ENCODE measurements around the gene AGBL4.

Gene AGBL4

GRCh38 chr1:49465486-49466185 is 558.1 kb downstream of the AGBL4 start:
- H3K36me3 Mint-ChIP-seq (ENCODE audit: low read depth) = no peaks in the 10 kb centered on the region
- no peak for TF ChIP-seq CTCF (IDR thresholded peaks at IDR 0.05; ENCODE audit: unreplicated experiment in 3 of 3)
- H3K4me1 Mint-ChIP-seq = no peaks in the 10 kb centered on the region
- no peaks in the 10 kb centered on the region for H3K27me3 Mint-ChIP-seq (ENCODE audit: low read depth)
- no peak overlapping the region for H3K4me3 Mint-ChIP-seq
- no peak overlapping the region for H3K27ac Mint-ChIP-seq
- peaks cover 26% of the 10 kb centered on the region for H3K9me3 Mint-ChIP-seq

GRCh38 chr1:49448200-49448599 is 575.6 kb downstream of the AGBL4 start:
- no peak overlapping the region for H3K4me3 Mint-ChIP-seq
- no peak for TF ChIP-seq CTCF (IDR thresholded peaks at IDR 0.05; ENCODE audit: unreplicated experiment in 3 of 3)
- no peak overlapping the region for H3K27ac Mint-ChIP-seq
- peaks cover 44% of the 10 kb centered on the region for H3K9me3 Mint-ChIP-seq
- no peaks in the 10 kb centered on the region for H3K36me3 Mint-ChIP-seq (ENCODE audit: low read depth)
- H3K27me3 Mint-ChIP-seq (ENCODE audit: low read depth) = peaks cover 3% of the 10 kb centered on the region
- no peaks in the 10 kb centered on the region for H3K4me1 Mint-ChIP-seq

DNA sequence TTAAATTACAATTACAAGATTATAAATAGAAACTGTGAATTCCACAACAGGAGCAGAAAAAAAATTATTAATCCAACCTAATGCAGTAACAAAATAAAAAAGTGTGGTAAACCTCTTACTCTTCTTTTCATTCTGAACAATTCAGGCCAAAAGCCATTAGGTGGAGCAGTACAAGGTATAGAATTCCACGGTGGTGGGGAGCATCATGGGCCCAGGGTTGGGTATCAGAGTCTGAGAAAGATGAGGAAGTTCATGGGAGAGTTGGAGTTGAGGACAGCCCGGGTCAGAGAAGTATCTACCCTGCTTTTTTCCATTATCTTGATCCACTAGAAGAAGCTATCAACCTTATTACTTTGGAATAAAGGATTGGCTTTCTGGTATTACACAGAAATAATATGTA is 586.9 kb downstream of the AGBL4 start:
- no peaks in the 10 kb centered on the region for H3K4me1 Mint-ChIP-seq
- no peaks in the 10 kb centered on the region for H3K27me3 Mint-ChIP-seq (ENCODE audit: low read depth)
- H3K27ac Mint-ChIP-seq = no peak overlapping the region
- H3K4me3 Mint-ChIP-seq = no peak overlapping the region
- H3K9me3 Mint-ChIP-seq = peaks cover 48% of the 10 kb centered on the region
- no peaks in the 10 kb centered on the region for H3K36me3 Mint-ChIP-seq (ENCODE audit: low read depth)
- no peak for TF ChIP-seq CTCF (IDR thresholded peaks at IDR 0.05; ENCODE audit: unreplicated experiment in 3 of 3)

DNA sequence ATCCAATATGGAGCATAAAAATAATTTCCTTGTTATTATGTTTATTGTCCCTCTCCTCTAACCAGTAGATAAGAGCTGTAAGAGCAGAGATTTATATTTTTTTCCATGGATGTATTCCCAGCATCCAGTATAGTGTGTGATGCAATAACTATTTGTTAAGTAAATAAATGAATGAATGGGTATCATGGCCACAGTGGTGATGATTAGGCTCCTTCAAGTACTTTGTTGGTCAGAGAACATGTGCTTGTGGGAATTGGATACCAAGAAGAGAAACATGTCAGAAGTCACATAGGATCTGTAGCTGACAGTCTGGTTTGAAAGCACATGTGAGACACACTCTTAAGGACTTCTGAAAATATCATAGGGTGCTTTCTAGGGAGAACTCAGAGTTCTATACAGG is 588.5 kb downstream of the AGBL4 start:
- no peak overlapping the region for H3K4me3 Mint-ChIP-seq
- H3K9me3 Mint-ChIP-seq = peaks cover 36% of the 10 kb centered on the region
- H3K27me3 Mint-ChIP-seq (ENCODE audit: low read depth) = no peaks in the 10 kb centered on the region
- no peak for TF ChIP-seq CTCF (IDR thresholded peaks at IDR 0.05; ENCODE audit: unreplicated experiment in 3 of 3)
- no peak overlapping the region for H3K27ac Mint-ChIP-seq
- H3K36me3 Mint-ChIP-seq (ENCODE audit: low read depth) = no peaks in the 10 kb centered on the region
- H3K4me1 Mint-ChIP-seq = no peaks in the 10 kb centered on the region

GRCh38 chr1:49424782-49425181 is 599.0 kb downstream of the AGBL4 start:
- Mint-ChIP-seq H3K4me3 (no peak overlapping the region), H3K27ac (no peak overlapping the region), H3K4me1 (no peaks in the 10 kb centered on the region), H3K27me3 (ENCODE audit: low read depth) (no peaks in the 10 kb centered on the region), H3K9me3 (peaks cover 48% of the 10 kb centered on the region), H3K36me3 (ENCODE audit: low read depth) (no peaks in the 10 kb centered on the region)
- TF ChIP-seq CTCF (IDR thresholded peaks at IDR 0.05; ENCODE audit: unreplicated experiment in 3 of 3) = no peak

DNA sequence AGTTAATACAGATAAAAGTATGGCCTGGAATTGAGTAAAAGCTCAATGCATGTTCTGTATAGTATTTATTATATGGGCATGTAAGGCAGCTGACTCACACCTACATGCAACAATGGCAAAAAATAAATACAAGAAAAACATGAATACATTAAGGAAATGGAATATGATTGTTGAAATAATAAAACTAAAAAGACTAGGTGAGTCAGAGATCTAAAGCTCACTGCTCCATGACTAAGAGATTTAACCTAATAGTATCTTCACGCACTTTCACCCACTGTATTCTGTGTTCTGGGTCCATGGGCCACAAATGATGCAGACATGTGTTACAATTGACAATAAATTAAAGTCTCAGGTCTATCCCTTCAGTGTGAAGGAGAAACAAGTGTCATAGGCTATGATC is 607.0 kb downstream of the AGBL4 start:
- Mint-ChIP-seq H3K4me1 (no peaks in the 10 kb centered on the region), H3K9me3 (peaks cover 32% of the 10 kb centered on the region), H3K27ac (no peak overlapping the region), H3K4me3 (no peak overlapping the region), H3K36me3 (ENCODE audit: low read depth) (no peaks in the 10 kb centered on the region), H3K27me3 (ENCODE audit: low read depth) (no peaks in the 10 kb centered on the region)
- TF ChIP-seq CTCF (IDR thresholded peaks at IDR 0.05; ENCODE audit: unreplicated experiment in 3 of 3) = no peak

Data from nephron (organoid).